Endothelial cell of umbilical vein (primary cell): ENCODE data around the gene ARHGEF40. TPM values are rescaled to one million over a fixed set of nuclear protein-coding genes. Genes with fewer than 3 reads are reported as not detected.

ENCODE experiments used
- BruUV-seq: library from RNA; stranded (reverse); fragments of 400-500 nt; replicated peaks from 2 replicates; lab custom pipeline; 2021; lab: Mats Ljungman, UMichigan
- CTCF ChIA-PET: fragments of 300-600, 350-600 bp; sonication (Branson Sonifier 250); formaldehyde crosslinking; loops from one replicate; lab custom pipeline; 2021; ENCODE audit warnings: antibody characterized with exemption, inconsistent platforms; lab: Charles Lee
- POLR2A ChIA-PET: fragments of 300-600, 350-600 bp; sonication (Branson Sonifier 250); formaldehyde crosslinking; loops from one replicate; lab custom pipeline; 2021; ENCODE audit warnings: antibody characterized with exemption, inconsistent platforms; lab: Charles Lee
- DNase-seq: peaks from one replicate; pipeline ENCODE4 v3.0.0-alpha.2; 2011; ENCODE audit warnings: low read depth, low spot score
- FAIRE-seq: peaks from 2 replicates; lab custom pipeline; 2011; peaks lifted over from hg19 to GRCh38; lab: Jason Lieb, UNC
- H2AFZ ChIP-seq: 2 replicates; pipeline ENCODE4 v1.6.0; 2012; ENCODE audit warnings: low read depth, low read length, control low read depth, inconsistent platforms
- H3K27ac ChIP-seq: 2 replicates; pipeline ENCODE4 v1.5.1; 2011; ENCODE audit warnings: low read depth, mild to moderate bottlenecking, control low read depth, low read length, moderate library complexity; ENCODE audit not compliant: insufficient read depth
- H3K27me3 ChIP-seq, 2 experiments: 2 replicates each; pipeline versions ENCODE4 v1.6.0 to v1.6.1; 2011; ENCODE audit warnings: low read length in 2 of 2, mixed read lengths in 1 of 2; ENCODE audit not compliant: control insufficient read depth in 2 of 2, insufficient read depth in 2 of 2
- H3K36me3 ChIP-seq, 2 experiments: 2 replicates in 1 of 2; 3 replicates in 1 of 2; pipeline ENCODE4 v1.5.1; 2011; ENCODE audit warnings: low read length in 2 of 2, mild to moderate bottlenecking in 1 of 2, moderate library complexity in 1 of 2; ENCODE audit not compliant: control insufficient read depth in 2 of 2, insufficient read depth in 2 of 2; ENCODE audit errors: extremely low read depth in 1 of 2
- H3K4me1 ChIP-seq: 3 replicates; pipeline ENCODE4 v1.5.1; 2011; ENCODE audit warnings: mild to moderate bottlenecking, low read length; ENCODE audit not compliant: control insufficient read depth, insufficient read depth; ENCODE audit errors: extremely low read depth
- H3K4me2 ChIP-seq: 2 replicates; pipeline ENCODE4 v1.6.1; 2011; ENCODE audit warnings: low read length, control low read depth, mixed read lengths; ENCODE audit not compliant: insufficient read depth
- H3K4me3 ChIP-seq, 3 experiments: fragments of 200-600 bp in 1 of 3; sonication (generic), shearing (Covaris generic) in 1 of 3; replicated peaks in 1 of 3; 2 replicates each; pipeline ENCODE4 v1.5.1; 2011 to 2016; ENCODE audit warnings: control low read depth in 3 of 3, low read length in 3 of 3, mild to moderate bottlenecking in 2 of 3, inconsistent platforms in 1 of 3, low read depth in 1 of 3, moderate library complexity in 1 of 3; ENCODE audit not compliant: insufficient read depth in 1 of 3
- H3K79me2 ChIP-seq: 2 replicates; pipeline ENCODE4 v1.6.0; 2012; ENCODE audit warnings: low read length, inconsistent platforms; ENCODE audit not compliant: control insufficient read depth, insufficient read depth
- H3K9ac ChIP-seq: replicated peaks from 2 replicates; pipeline ENCODE3; 2011; ENCODE audit warnings: low read length, control low read depth; ENCODE audit not compliant: insufficient read depth; ENCODE audit errors: extremely low read depth
- H3K9me1 ChIP-seq: replicated peaks from 3 replicates; pipeline ENCODE4 v1.6.0; 2011; ENCODE audit warnings: mild to moderate bottlenecking, low read length; ENCODE audit not compliant: control insufficient read depth, insufficient read depth; ENCODE audit errors: extremely low read depth
- H3K9me3 ChIP-seq: replicated peaks from 2 replicates; pipeline ENCODE4 v1.5.1; 2012; ENCODE audit warnings: low read length, inconsistent platforms; ENCODE audit not compliant: control insufficient read depth, insufficient read depth
- H4K20me1 ChIP-seq: replicated peaks from 2 replicates; pipeline ENCODE3; 2011; ENCODE audit warnings: mild to moderate bottlenecking, low read length; ENCODE audit not compliant: control insufficient read depth, insufficient read depth; ENCODE audit errors: extremely low read depth
- CTCF ChIP-seq, 2 donors: IDR thresholded peaks; 1 replicate in 1 of 2; 2 replicates in 1 of 2; pipeline ENCODE4 v1.5.1; 2011; ENCODE audit warnings: low read length in 2 of 2, mild to moderate bottlenecking in 2 of 2, moderate library complexity in 2 of 2, control low read depth in 1 of 2, inconsistent platforms in 1 of 2, low read depth in 1 of 2; ENCODE audit not compliant: insufficient read depth in 1 of 2; ENCODE audit errors: extremely low read depth in 1 of 2
- EZH2 ChIP-seq: IDR thresholded peaks from 2 replicates; pipeline ENCODE4 v1.6.1; 2012; ENCODE audit warnings: borderline replicate concordance, low read depth, mild to moderate bottlenecking, moderate library complexity, low read length, inconsistent platforms; ENCODE audit not compliant: severe bottlenecking
- FOS ChIP-seq: IDR thresholded peaks from 2 replicates; pipeline ENCODE4 v1.6.1; 2011; ENCODE audit warnings: mild to moderate bottlenecking, low read length, moderate library complexity, borderline replicate concordance; ENCODE audit not compliant: insufficient read depth
- GATA2 ChIP-seq: IDR thresholded peaks from 2 replicates; pipeline ENCODE4 v1.7.0; 2011; ENCODE audit warnings: low read depth, mild to moderate bottlenecking, moderate library complexity, mixed read lengths, low read length; ENCODE audit not compliant: insufficient read length, insufficient read depth
- JUN ChIP-seq: IDR thresholded peaks from 2 replicates; pipeline ENCODE4 v1.6.1; 2011; ENCODE audit warnings: borderline replicate concordance, low read depth; ENCODE audit not compliant: insufficient read length, insufficient read depth
- MAX ChIP-seq: IDR thresholded peaks from 2 replicates; pipeline ENCODE4 v1.6.1; 2011; ENCODE audit not compliant: insufficient read depth, insufficient read length
- MYC ChIP-seq: IDR thresholded peaks from one replicate; pipeline ENCODE4 v1.6.1; 2011; ENCODE audit warnings: mild to moderate bottlenecking, low read depth, low read length
- POLR2A ChIP-seq: IDR thresholded peaks from 2 replicates; pipeline ENCODE4 v1.6.1; 2012; ENCODE audit warnings: low read depth, mild to moderate bottlenecking, control low read depth, low read length
- POLR2AphosphoS5 ChIP-seq: IDR thresholded peaks from 2 replicates; pipeline ENCODE4 v1.6.1; 2012; ENCODE audit warnings: low read depth, mild to moderate bottlenecking, control low read depth, low read length, moderate library complexity; ENCODE audit not compliant: insufficient read depth
- dilution Hi-C: fragments of 300-500 bp; cut with MboI; formaldehyde crosslinking; loops from one replicate; pipeline ENCODE4 v1.15.0; 2019; ENCODE audit warnings: low sequenced_read_pairs; ENCODE audit not compliant: extremely low pct_ligation_motif_present
- intact Hi-C: fragments of 100-400 bp; cut with micrococcal nuclease; formaldehyde crosslinking; loops from one replicate; pipeline ENCODE4 v1.10.0; 2022
- polyA plus RNA-seq, 4 experiments: library from polyadenylated mRNA; depleted of rRNA in 3 of 4; stranded (reverse) in 3 of 4; unstranded in 1 of 4; fragments of >200 nt; gene quantifications; 2 replicates each; pipeline versions ENCODE4 v1.2.1 to v1.2.3, GENCODE V29; 2011 to 2012; ENCODE audit warnings: missing spikeins in 1 of 4
- total RNA-seq: library from RNA; stranded (reverse); gene quantifications from 2 replicates; pipeline ENCODE4 v1.2.3, GENCODE V29; 2021

ARHGEF40 gene
- total and polyA plus RNA-seq, 2 donors (not counting 3 experiments of a cell fraction or from before 2014, with no cell fraction given) = 2.6 to 19.9 TPM

GRCh38 chr14:21060614-21061346, 9.3 kb upstream of the ARHGEF40 start:
- intact Hi-C loops = no loop called here
- CTCF ChIA-PET = interaction anchor here (1.3 to 1.5 kb wide), 2 partner anchors 44 to 46 kb away, joined by 3 to 4 read pairs; no protein-coding TSS in a partner anchor
- no peak overlapping the region for H3K4me2 ChIP-seq

More at GRCh38 chr14:21060614-21061346, 9.3 kb upstream of the ARHGEF40 start:
- H3K27ac ChIP-seq = no peak overlapping the region
- no peaks in the 10 kb centered on the region for H4K20me1 ChIP-seq
- dilution Hi-C loops = no loop called here
- H3K4me3 ChIP-seq = no peak overlapping the region
- H3K9me1 ChIP-seq = no peaks in the 10 kb centered on the region
- no peaks in the 10 kb centered on the region for H3K79me2 ChIP-seq
- POLR2A ChIA-PET = interaction anchor here (0.6 kb wide), 1 partner anchor 155 kb away, joined by 3 read pairs; no protein-coding TSS in a partner anchor
- no peak for FAIRE-seq
- no peaks in the 10 kb centered on the region for H3K4me1 ChIP-seq
- TF ChIP-seq EZH2 = no peak
- TF ChIP-seq MYC = no peak
- TF ChIP-seq GATA2 = no peak
- TF ChIP-seq CTCF (IDR thresholded peaks at IDR 0.05; ENCODE audit: extremely low read depth in 1 of 2, insufficient read depth in 1 of 2, low read depth in 1 of 2, low read length in 2 of 2) = no peak
- TF ChIP-seq POLR2AphosphoS5 = no peak
- no peak for TF ChIP-seq JUN
- TF ChIP-seq FOS = no peak
- TF ChIP-seq POLR2A = no peak
- TF ChIP-seq MAX = no peak
- peaks cover 15 to 26% of the 10 kb centered on the region in 2 experiments for H3K27me3 ChIP-seq
- H2AFZ ChIP-seq = no peak overlapping the region
- no peak overlapping the region for H3K9ac ChIP-seq
- no TSS peak for BruUV-seq
- H3K9me3 ChIP-seq = no peaks in the 10 kb centered on the region
- no peak for DNase-seq
- no peaks in the 10 kb centered on the region for H3K36me3 ChIP-seq
